HG03469 (cell line): ENCODE data around the gene MBD3L1.

Experiments
- ATAC-seq: cut with Tn5 transposase; IDR thresholded peaks from one replicate; pipeline ENCODE4 v1.9.1; 2021; ENCODE audit warnings: mild to moderate bottlenecking, moderate library complexity, moderate number of reproducible peaks; ENCODE audit not compliant: unreplicated experiment

The MBD3L1 gene

DNA sequence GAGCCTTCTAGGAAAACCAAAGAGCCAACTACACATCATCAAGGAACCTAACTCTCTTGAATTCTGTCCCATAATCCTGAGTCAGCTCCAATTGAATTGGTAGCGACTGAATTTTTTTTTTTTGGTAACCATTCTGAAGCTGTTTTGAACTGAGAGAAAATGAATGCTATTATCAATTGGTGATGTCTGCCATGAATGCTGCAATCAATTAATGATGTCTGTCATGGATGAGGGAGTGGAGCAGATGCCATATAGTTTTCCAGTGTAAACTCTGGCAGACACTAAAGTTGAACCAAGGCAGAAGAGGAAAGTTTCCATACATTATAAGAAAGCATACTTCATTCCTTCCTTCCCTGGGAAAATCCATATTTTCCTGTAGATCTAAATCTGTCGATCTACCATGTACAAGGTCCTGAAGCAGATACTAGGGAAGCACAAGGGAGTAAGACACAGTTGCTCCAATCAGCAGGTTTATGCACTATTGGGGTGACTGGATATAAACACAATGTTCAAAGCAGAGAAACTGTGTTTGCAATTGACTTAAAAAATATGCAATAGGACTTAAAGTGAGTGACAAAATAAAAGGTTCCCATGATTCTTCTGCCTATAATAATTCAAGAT, 48.8 kb downstream of the MBD3L1 start:
- ATAC-seq = no peak

DNA sequence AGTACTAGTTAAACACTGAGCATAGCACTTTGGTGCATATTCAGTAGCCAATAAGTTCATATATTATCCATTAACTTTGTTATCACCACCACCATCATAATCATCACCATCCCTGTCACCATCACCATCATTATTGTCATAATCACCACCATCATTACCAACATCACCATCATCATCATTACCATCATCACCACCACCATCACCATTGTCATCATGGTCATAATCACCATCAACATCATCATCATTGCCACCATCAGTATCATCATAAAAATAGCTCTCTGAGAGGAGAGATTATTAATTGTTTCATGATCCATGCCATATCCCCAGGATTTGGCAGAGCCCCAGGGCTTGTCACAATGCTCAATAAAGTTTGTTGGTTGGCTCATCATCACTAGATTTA, 49.3 kb downstream of the MBD3L1 start:
- no peak for ATAC-seq

DNA sequence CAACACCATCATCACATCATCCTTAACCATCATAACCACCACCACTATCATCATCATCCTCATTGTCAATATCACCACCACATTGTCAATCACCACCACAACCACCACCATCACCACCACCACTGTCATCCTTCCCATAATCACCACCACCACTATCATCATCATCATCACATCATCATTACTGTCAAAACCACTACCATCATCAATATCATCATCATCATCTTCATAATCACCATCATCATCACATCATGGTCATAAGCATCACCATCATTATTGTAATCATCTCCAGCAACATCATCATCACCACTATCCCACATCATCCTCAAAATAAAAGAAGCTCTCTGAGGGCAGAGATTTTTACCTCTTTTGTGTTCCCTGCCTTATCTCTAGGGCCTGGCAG, 52.2 kb downstream of the MBD3L1 start:
- ATAC-seq = no peak

DNA sequence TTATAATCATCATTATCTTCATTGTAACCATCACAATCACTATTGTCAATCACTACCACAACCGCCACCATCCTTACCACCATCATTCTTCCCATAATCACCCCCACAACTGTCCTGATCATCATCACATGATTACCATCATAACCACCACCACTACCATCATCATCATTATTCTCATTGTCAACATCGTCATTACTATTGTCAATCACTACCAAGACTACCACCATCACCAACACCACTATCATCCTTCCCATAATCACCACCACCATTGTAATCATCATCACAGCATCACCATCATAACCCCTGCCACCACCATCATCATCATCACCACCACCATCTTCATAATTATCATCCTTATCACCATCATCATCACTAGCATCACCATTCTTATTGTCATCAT, 55.2 kb downstream of the MBD3L1 start:
- ATAC-seq = no peak

DNA sequence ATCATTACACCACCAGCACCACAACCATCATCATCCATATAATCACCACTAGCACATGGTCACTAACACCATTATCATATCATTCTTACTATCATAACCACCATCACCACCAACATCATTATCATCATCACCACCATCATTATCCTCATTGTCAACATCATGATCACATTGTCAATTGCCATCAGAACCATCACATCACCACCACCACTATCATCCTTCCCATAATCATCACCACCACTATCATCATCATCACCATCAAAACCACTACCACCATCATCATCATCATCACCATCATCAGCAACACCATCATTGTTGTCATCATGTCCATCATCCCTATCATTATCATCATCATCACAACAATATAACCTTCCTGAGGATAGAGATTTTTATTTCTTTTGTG, 58.1 kb downstream of the MBD3L1 start:
- ATAC-seq = no peak
